Measurements from ENCODE around the gene CNTN3.

Gene CNTN3

GRCh38 chr3:74607803-74608202 lies 6.7 kb downstream of the CNTN3 start:
- DNase-seq = no peak

DNA sequence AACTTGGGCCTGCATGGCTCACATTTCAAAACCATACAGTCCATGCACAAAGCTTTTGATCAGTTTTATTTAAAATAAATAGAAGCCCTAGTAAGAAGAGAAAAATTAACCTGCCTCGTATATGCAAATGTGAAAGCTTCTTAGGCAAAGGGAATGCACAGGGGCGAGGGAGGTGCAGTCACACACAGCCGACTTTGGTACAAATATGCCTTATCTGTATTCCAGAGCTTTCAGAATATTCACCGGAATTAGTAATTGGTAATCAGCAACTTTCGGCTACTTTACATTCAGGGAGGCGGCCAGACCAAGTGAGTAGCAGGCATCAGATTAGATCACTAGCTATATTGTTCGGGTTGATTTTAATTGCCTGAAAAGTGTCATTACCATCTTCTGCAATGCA lies 7.5 kb downstream of the CNTN3 start:
- DNase-seq = no peak

DNA sequence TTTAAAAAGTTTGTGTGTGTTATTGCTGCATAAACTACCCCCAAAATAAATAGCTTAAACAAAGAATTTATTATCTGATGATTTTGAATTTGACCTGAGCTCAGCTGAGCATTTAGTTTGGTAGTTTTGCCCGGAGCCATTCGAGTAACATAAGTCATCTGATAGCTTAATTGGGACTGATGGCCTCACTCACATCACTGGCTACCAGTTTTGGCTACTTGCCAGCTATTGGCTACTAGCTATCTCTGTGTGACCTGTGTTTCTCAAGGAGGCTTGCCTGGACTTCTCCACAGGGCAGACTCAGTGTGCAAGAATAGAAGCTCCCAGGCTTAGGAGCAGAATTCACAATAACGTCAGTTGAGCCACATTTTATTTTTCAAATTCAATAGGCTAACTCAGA lies 9.0 kb downstream of the CNTN3 start:
- DNase-seq = no peak

DNA sequence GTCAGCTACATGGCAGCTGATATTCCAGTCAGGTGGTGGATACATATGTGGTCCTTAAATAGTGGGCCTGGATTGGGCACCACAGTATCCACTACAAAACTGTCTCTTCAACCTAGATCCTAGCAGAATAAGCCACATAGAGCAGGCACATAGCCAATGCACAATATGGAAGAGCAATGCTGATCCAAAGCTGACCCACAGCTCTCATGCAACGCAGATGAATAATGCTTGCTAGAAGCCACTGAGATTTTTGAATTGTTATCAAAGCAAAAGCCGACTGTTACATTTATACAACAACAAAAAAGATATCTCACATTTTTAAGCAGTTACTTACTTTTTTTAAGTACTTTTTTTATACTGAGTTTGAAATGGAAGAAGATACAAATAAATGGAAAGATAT lies 11.2 kb downstream of the CNTN3 start:
- no peak for DNase-seq

GRCh38 chr3:74602471-74602870 lies 12.0 kb downstream of the CNTN3 start:
- DNase-seq = no peak

DNA sequence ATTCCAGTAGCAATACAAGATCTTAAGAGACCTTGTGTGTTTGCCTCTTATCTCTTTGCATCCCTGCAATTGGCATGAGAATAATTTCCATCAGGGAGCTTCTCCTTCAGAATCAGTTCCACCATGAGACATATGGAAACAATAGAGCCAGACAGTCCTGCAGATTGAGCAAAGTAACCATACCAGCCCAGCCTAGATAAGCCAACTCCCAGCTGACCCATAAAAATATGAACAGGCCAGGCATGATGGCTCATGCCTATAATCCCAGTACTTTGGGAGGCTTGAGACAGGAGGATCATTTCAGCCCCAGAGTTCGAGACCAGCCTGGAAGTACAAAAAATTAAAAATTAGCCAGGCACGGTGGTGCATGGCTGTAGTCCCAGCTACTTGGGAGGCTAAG lies 12.7 kb downstream of the CNTN3 start:
- no peak for DNase-seq

GRCh38 chr3:74599564-74599963 lies 14.9 kb downstream of the CNTN3 start:
- DNase-seq = no peak

- no peak for DNase-seq
Observed at GRCh38 chr3:74593152-74593551, 21.3 kb downstream of the CNTN3 start.

DNA sequence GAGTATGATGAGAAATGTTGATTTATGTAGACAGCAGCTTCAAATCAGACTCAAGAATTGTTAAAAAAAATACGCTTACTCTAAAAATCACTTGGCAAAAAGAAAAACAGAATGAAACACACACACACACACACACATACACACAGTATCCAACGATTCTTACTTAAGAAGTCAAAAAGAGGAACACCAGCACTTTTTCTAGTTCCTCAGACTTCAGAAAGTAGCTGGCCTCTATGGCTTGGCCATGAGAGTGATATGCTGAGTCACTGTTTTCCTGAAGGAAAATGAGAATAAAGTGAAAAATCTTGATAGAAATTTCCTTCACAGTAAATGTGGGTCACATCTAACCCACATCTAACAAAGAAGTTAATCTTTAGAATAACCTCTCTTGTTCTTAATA lies 22.1 kb downstream of the CNTN3 start:
- peak in 1 of 2 donors; percentile 2 for DNase-seq

DNA sequence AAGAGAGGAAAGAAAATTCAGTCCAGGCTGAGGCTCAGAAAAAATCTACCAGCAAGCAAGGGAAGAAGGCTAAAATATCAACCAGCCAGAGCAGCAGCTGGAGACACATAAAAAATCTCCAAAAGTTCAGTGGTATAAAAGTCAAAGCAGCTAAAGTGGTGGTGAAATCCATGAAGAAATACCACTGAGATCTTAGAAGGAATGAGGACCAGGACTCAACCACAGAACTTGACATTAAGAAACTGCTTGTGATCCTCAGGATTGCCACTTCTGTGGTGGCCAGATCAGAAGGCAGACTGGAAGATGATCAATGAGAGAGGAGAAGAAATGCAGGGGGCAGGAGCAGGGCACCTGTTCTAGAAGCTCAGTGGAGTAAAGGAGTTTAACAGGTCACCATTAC lies 22.5 kb downstream of the CNTN3 start:
- DNase-seq = no peak

DNA sequence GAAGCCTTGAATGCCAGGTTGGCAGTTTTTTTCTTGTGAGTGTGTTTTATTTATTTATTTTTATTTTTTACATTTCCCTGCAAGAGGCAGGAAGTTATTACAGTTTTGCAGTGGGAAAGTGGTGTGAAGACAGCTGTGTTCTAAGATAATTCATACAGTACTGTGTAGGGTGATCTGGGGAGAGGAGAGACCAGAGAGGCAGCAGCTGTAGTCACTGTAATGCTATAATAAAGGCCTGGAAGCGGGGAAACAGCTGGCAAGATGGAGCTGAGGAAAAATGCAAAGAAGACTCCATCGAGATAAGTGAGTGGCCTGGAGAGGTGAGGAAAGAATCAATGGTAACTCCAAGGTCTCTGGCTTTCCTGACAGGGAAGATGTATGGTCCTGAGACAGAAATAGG lies 23.1 kb downstream of the CNTN3 start:
- DNase-seq = no peak

GRCh38 chr3:74590620-74591262 lies 23.7 kb downstream of the CNTN3 start:
- DNase-seq = no peak

GRCh38 chr3:74584782-74585181 lies 29.7 kb downstream of the CNTN3 start:
- DNase-seq = no peak

GRCh38 chr3:74582982-74583381 lies 31.5 kb downstream of the CNTN3 start:
- DNase-seq = no peak

DNA sequence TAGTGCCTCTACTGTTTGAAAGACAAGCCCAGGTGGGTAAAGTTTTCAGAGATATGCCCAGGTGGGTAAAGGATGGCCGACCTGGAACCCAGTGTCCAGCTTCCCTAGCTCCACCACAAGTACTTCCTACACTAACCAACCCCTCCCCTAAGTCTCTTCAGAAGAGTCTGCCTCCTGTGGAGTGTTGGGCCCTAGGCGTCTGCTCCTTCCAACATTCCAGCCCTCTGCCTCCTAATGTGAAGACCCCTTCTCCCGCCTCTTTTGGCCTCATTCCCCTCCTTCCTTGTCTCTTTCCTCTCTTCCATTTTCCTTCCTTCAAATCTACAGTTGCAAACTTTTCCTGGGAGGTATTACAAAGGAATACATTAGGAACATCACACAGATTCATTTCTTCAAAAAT lies 38.6 kb downstream of the CNTN3 start:
- DNase-seq = no peak

DNA sequence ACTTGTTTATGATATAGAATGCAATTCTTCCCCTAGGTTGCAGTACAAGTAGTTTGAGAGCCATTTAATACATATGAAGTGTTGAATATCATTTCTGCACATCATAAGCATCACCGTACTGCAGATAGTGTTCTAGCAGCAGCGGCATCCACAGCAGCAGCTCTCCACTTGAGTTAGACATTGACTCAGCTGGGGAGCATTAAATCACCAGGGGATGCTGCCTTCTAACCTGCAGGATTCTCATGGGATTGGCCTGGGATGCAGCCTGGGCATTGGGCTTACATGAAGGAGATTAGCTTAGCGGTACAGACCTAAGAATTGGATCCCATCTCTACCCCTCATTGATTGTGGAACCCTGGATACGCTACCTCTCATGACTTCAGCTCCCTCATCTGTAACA lies 43.3 kb downstream of the CNTN3 start:
- DNase-seq = no peak

Data from inflammatory macrophage (primary cell).